HG02798 (cell line): ENCODE measurements around the gene MACROD1.
"Not testable (repeated sequence)": the region's sequence is repeated elsewhere in the genome, so short reads cannot be mapped to it uniquely, and the experiment has no call there.

ENCODE experiments used
- ATAC-seq: cut with Tn5 transposase; IDR thresholded peaks from one replicate; pipeline ENCODE4 v1.9.1; 2021; ENCODE audit warnings: mild to moderate bottlenecking; ENCODE audit not compliant: unreplicated experiment, poor library complexity

Gene MACROD1

DNA sequence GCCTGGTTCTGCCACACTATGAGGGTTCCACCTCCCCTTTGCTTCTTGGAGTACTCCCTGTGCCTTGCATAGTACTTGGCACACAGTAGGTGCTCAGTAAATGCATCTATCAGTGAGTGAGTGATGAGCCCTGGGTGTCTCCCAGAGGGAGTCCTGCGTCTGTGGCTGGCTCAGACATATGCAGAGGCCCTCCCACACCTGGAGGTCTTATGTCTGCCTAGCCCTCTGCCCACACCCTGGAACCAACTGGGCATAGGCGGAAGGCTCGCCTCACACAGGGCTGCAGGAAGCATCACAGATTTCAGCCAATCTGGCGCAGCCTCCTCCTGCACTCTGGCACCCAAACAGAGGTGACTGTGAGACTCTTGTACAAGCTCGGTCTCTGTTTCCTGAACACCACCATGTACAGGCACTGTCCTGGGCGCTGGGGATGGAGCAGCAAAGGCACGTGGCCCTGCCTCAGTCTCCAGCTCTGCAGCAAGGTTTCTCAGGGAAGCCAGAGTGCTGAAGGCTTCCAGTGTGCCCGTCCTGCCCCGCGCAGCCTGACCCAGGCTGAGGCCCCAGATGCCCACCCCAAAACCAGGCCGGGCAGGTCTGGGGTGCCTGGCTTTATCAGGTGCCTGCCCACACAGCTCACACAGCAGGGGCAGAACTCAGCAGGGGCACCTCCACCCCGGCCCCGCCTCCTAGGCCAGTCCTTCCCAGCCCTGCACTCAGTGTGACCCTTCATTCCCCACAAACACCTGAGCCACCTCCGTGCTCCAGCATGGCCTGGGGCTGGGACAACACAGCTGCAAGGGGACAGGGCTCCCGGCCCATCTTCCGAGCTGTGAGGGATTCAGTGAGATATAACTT lies 103.5 kb downstream of the MACROD1 start:
- ATAC-seq = no peak

DNA sequence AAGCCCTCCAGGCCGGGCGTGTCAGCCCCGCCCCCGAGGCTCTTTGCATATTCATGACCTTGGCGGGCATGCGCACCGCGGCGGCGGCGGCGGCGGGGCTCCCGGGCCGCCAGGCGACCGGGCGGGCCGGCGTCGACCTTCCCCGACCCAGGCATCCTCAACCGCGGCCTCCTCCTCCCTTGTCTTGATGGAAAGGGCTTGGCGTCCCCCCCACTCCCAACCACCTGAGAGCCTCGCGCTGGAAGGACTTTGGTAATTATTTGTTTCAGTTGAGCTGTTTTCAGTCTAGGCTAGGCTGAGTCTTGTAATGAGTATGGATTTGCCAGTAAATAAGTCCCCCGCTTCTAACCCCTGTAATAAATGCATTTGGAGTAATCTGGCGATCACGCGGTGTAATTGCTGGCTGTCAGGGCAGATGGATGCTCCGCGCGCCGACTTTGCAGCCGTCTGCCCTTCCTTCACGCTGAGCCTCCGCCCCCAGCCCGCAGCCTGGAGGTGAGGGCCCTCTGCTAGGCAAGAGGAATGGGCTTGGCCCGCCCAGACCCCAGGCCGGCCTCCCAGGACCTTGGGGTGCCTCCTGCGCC lies 105.0 kb downstream of the MACROD1 start:
- peak; percentile 53 for ATAC-seq

DNA sequence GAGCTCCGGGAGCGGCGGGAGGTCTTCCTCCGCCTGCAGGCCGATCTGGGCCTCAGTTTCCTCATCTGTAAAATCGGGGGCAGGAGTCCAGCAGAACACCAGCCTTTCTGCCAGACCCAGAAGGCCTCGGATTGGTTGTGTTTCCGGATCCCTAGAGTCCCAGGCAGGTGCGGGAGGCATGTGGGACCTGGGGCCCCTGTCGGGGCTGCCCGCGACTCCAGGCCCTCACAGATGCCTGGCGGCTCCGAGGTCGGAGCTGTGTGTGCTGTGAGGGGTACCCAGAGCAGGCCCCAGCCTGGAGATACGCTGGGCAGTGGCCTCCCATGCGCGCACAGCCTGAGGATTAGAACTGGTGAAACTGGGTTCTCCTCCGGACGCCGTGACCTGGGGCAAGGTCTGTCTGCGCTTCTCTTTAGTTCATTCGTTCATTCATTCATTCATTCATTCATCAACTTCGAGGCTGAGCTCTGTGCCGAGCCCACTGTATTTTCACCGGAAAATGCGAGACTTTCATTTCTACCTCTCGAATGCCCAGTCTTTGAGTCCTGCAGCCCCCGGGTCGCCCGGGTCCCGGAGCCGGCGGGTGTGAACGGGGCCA lies 105.6 kb downstream of the MACROD1 start:
- no peak for ATAC-seq

DNA sequence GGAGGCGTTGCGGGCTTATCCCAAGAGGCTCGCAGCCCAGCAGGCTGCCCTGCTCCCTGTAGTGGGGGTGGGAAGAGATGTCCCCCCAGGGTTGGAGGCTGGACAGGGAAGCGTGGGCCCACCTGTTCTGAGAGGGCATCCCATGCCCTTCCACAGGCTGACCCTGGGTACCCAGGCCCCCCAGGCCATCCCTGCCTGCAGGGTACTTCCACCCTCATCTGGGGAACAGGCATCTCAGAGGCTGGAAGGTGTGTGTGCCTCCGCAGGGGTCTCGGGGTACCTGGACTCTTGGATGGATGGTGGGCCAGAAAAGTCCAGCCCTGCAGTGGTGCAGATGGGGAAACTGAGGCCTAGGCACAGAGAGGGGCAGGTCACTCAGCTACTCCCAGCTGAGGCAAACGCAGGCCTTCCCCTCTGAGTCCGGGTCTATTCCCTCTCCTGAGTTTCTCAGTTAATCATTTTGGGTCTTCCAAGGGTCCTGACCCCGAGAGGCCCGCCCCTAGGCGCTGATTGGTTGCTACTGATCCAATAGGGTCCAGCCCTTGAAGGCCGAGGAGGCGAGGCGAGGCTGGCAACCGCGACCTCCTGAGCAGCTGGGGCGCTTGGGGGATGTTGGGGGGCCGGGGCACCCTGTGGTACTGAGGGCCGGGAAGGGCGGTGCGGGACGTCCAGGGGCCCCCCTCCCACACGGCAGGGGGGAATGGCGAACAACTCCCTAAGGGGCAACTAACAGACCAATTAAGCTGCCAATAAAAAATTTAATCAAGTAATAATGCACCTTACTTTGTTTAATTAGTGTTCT lies 106.4 kb downstream of the MACROD1 start:
- ATAC-seq = no peak

DNA sequence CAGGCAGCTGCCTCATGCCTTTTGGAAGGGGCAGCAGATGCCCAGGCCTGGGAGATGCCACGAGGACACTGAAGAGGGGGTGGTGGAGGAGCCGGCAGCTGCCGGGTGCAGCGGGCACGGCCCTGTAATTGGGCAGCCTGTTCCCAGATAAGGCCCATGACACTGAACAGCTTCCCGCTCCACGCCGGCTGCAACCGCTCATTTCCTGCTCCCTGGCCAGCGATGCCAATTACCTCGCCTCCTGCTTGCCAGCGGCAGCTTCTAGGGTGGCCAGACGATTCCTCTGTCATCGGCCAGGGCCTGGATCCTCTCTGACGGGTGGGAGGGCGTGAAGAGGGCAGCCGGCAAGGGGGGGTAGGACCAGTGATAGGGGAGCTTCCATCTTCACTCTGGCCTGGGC lies 107.4 kb downstream of the MACROD1 start:
- ATAC-seq = no peak

DNA sequence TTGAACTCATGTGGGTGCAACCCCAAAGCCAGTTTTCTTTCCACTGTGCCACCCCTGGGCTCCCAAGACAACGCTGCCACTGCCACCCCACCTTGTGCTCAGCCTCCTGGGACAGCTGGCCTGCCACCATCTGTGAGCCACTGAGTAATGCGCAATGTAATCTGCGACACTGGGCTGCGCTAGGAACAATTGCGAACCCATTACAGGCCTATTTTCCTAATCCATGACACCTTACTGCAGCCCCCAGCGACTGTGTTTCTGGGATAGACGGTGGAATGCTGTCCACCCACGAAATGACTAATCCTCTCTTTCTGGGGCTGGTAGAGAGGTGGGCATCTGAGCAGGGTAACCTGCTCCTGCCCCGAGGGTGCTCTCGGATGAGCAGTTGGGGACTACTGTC lies 108.0 kb downstream of the MACROD1 start:
- ATAC-seq = no peak

DNA sequence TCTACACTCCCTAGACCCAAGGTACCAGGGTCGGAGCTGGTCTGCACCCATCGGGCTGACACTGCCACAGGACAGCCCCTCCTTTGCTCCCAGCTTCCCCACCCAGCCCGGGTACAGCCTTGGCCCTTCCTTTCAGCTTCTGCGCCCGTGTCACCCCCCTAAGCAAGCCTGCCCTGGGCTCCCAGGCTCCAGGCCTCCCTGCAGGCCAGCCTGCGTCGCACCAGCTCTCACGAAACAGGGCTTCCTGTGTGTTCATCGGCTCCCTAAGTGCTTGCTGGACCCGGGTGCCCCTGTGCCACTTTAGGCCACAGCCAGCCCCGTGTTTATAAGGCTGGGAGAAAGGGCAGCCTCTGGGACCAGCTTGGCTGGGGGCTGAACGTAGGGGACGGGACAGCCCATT lies 109.1 kb downstream of the MACROD1 start:
- ATAC-seq = no peak

DNA sequence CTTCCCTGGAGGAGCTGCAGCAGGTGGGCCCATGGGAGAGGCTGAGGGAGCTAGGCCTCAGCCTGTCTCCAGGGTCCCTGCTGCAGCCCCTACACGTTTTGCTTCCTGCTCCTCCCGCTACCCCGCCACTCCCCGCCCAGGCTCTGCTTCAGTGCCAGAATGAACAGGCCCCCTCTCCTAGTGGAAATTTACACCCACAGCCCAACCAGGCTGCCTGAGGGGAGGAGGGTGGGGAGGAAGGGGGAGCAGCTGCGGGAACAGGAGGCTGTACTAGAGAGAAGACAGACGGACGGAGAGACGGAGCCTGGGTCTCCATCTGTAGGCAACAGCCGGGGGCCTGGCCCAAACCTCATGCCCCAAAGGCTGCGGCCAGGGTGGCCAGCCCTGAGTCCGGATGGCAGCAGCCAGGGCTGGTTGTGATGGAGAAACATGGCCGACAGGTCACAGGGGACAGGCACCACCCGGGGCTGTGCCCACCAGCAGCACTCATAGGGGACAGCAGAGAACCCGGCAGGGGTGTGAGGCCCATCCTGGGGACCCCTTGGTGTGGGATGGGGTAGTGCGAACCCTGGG lies 109.6 kb downstream of the MACROD1 start:
- ATAC-seq = no peak

DNA sequence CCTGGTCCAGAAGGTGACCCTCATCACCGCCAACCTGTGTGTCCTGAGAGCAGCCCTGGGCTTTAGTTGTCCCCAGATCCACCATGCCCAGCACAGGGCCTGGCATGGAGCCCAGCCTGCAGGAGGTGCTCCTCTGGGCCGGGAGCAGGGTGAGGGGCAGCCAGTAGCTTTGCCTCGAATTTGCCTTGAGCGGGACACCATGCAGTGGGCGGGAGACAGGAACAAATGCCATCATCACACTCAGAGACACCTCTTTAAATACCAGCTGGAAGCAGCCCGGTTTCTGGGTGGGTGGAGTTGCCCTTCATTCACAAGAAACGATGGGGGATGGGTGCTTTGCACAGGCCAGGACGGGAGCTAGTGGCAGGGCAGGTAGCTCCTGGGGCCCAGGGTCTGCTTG lies 110.8 kb downstream of the MACROD1 start:
- ATAC-seq = no peak

DNA sequence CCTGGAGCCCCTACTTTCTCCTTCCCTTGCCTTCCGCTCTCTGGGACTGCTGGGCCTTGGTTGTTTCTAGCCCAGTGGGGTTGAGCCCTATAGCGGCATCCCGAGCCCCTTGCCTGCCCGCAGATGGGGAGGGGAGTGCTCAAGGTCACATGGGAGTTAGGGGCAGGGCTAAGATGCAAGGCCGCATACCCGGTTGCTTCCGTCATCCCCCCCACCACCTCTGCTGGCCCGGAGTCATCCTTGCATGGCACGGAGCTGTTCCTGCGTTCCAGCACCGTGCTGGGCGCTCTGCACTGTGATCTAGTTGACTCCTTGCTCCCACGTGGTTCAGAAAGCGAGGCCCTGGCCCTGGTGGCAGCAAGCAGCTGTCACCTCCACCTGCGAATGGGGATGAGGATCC lies 112.2 kb downstream of the MACROD1 start:
- no peak for ATAC-seq

DNA sequence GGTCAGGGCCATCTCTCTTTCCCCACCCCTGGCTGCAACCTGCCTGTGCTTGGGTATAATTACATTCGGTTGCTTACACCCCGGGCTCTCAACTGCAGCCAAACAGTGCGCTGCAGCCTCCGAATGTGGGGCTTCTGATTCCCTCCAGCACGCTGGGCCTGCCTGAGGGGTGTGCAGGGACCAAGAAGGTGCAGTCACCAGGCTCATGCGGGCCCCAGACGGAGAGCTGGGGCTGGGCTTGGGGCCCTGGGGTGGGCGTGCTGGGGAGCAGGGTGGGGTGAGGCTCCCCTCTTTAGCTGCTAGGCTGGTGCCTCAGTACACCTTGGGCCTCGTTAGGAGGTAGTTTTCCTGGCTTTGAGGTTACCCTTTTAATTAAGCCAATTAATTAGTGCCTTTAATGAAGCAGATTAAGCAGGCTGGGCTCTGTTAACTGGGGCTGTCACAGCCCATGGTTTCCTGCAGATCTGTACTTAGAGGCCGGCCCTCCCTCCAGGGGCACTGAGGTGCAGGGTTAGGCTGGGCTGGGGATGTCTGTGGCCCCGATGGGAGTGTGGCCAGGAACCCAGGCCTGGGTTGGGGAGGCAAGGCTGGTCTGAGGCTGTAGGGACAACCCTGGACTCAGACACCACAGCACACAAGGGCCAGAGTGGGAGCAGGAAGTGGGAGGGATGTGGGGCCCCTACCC lies 112.8 kb downstream of the MACROD1 start:
- no peak for ATAC-seq

DNA sequence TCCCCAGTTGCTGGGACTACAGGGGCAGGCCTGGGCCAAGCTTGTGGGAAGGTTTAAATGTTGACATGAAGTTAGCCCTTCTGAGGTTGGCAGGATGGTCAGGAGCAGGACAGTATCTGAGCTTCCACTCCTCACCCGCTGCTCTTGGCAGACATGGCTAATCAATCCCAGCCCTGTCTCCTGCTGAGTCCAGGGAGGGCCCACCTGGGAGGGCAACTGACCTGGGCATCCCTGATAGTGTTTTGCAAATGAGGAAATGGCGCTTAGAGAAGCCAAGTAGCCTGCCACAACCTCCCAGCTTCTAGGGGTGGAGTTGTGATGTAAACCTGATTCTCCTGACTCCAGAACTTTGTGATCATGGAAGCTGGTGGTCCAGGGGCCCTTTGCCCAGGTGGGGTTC lies 113.5 kb downstream of the MACROD1 start:
- ATAC-seq = no peak

DNA sequence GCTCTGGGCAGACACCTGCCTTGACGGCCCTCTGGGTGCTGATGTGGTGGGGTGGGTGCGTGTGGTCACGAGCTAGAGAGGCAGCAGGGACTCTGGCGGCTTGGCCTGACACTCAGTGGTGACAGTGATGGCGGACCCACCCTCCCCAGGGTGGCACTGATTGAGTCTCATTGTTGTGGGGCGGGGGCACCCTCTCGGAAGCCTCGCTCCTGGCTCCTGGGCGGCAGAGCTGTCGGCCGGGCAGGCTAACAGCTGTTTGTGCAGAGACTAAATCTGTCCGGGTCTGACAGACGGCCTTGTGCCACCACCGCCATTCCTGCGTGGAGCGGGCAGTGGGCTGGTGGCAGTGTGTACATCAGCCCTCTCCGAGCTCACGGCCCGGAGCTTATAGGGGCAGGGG lies 114.6 kb downstream of the MACROD1 start:
- ATAC-seq = no peak

DNA sequence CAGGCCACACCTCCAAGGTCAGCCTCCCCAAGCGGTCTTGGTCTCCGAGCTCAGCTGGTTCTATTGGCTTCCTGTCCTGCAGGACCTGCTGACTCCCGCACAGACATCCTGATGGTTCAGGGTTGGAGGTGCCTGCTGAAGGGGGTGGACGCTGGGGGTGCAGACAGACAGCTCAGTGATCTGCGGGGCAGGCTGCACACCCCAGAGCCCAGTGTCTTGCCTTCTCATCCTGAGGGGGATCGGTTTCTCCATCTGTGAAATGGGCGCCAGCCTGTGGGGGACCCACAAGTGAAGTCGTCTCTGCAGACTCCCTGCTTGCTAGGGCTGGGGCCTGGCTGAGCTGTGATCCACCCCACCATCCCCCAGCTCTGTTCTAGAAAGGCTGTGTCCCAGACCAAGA lies 116.4 kb downstream of the MACROD1 start:
- no peak for ATAC-seq

DNA sequence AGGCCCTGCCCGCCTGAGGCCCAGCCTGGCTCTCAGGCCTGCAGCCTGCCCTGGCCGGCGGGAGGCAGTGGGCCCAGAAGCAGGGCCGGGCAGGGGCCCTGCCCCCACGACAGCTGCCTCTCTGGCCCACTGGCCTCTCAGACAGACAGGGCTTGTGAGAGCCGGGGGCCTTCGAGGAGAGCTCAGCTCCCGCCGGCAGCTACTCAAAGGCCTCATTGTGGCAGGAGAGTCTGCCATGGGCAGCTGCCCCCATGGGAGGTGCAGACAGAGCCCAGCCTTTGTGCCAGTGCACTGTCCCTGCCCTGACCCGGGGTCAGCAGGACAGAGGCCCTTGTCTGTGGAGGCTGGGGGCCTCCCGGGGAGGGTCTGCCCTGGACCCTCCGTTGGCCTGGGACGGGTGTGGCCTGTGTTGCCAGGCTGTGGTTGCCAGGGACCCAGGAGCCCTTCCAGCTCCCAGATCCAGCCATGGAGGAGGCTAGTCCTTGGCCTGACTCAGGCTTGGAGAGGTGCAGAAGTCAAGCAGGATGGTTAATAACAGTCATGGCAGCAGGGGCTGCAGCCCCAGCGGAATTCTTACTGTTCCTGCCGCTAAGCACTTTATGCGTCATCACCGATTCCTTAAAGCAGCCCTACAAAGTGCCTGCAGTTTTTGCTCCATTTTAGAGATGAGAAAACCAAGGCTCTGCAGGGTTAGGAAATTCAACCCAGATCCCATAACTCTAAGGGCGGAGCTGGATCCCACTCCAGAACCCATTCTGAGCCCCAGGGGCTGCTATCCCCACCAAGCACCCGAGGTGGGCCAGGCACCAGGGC lies 117.7 kb downstream of the MACROD1 start:
- no peak for ATAC-seq

DNA sequence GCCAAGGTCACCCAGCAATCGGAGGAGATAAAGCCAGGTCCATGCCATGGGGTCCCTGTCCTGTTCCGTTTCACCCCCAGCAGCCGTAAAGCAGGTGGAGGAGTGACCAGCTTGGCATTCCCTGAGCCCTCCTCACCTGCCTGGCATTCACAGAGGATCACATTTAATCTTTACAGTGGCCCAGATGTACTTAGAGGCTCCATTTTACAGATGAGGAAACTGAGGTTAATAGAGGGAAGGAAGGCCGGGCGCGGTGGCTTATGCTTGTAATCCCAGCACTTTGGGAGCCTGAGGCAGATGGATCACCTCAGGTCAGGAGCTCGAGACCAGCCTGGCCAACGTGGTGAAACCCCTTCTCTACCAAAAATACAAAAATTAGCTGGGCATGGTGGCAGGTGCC lies 118.5 kb downstream of the MACROD1 start:
- ATAC-seq = not testable (repeated sequence)

DNA sequence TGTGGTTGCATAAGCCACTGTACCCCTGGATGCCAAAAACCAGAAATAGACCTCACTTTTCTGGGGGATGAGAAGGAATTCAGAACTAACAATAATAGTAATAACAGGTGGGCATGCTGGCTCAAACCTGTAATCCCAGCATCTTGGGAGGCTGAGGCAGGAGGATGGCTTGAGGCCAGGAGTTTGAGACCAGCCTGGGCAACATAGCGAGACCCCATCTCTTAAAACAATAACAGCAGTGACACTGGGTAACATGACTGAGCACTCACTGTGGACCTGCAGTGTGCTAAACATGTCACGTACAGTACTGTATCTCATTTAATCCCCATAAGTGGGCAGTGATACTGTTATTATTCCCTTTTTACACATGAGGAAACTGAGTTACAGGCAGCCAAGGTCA lies 120.2 kb downstream of the MACROD1 start:
- ATAC-seq = no peak

DNA sequence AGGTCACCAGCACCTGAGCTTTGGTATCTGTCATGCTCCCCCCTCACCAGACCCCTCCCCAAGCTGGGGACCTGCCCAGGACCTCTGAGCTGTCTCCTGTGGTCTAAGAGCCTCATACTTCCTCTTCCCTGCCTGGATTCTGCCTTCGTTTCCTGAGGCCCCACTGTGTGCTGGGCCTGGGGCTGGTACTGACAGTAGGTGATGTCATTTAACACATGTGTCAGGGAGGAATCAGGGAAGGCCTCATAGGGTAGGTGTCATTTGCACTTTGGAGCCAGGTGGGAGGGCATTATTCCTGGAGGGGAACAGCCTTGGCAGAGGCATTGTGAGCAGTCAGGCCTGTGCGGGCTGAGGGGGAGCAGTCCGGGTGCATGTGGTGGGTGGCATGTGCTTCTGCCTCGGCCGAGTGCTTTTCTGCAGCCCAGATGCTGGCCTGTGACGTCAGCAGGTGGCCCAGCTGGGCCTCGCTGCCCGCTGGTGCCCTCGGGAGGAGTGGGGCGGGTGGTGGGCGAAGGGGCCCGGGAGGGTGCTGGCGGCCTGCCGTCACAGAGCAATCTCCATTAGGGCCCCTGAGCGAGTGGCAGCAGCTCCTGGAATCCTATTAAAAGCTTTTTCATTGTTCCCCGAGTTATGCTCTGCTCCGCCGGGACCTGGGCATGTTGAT lies 121.1 kb downstream of the MACROD1 start:
- no peak for ATAC-seq

DNA sequence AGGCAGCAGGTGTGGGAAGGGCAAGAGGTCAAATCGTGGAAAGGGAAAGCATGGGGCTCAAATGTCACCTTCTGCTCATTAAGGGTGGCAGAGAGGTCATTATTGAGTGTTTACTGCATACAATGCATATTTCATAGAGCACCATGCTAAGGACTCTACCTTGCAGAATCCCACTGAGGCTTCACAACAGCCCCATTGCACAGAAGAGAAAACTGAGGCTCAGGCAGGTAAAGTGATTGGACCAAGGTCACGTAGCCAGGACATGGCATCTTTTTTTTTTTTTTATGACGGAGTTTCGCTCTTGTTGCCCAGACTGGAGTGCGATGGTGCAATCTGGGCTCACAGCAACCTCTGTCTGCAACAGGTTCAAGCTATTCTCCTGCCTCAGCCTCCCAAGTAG lies 122.4 kb downstream of the MACROD1 start:
- no peak for ATAC-seq
